OCI-LY7 (cell line): Measurements from ENCODE around the gene PLEKHG1. TPM values are rescaled to one million over a fixed set of nuclear protein-coding genes. Genes with fewer than 3 reads are reported as not detected.

Source experiments
- BruUV-seq: library from RNA; stranded (reverse); fragments of 400-500 nt; replicated peaks from 2 replicates; lab custom pipeline; 2021; lab: Mats Ljungman, UMichigan
- CTCF ChIA-PET: fragments of 300-600 bp; sonication (Branson Sonifier 250); formaldehyde crosslinking; loops from one replicate; lab custom pipeline; 2022; ENCODE audit warnings: antibody characterized with exemption; ENCODE audit not compliant: unreplicated experiment; lab: Charles Lee
- POLR2A ChIA-PET: fragments of 300-600 bp; sonication (Branson Sonifier 250); formaldehyde crosslinking; loops from one replicate; lab custom pipeline; 2022; ENCODE audit warnings: antibody characterized with exemption; lab: Charles Lee
- DNase-seq: peaks from one replicate; pipeline ENCODE4 v3.0.0-alpha.2; 2015; ENCODE audit warnings: low spot score
- H2AFZ ChIP-seq: fragments of 200-600 bp; sonication (generic), shearing (Covaris generic); 2 replicates; pipeline ENCODE4 v1.6.1; 2014; ENCODE audit warnings: mild to moderate bottlenecking, antibody characterized with exemption, low read length, moderate library complexity
- H3K27ac ChIP-seq: fragments of 200-600 bp; sonication (generic); 2 replicates; pipeline ENCODE4 v1.5.1; 2014; ENCODE audit warnings: mixed run types, low read depth, mild to moderate bottlenecking, moderate library complexity, low read length, inconsistent platforms; ENCODE audit not compliant: poor library complexity, severe bottlenecking
- H3K36me3 ChIP-seq: fragments of 200-600 bp; sonication (generic); 2 replicates; pipeline ENCODE4 v1.6.1; 2014; ENCODE audit warnings: mild to moderate bottlenecking, antibody characterized with exemption, low read length, moderate library complexity, mixed read lengths; ENCODE audit not compliant: insufficient read depth
- H3K4me1 ChIP-seq: fragments of 200-600 bp; sonication (generic); 2 replicates; pipeline ENCODE4 v1.5.1; 2014; ENCODE audit warnings: mild to moderate bottlenecking, low read length; ENCODE audit not compliant: insufficient read depth, poor library complexity, severe bottlenecking
- H3K4me2 ChIP-seq: fragments of 200-600 bp; sonication (generic); 2 replicates; pipeline ENCODE4 v1.6.1; 2014; ENCODE audit warnings: mild to moderate bottlenecking, low read length
- H3K4me3 ChIP-seq: fragments of 200-600 bp; sonication (generic); 2 replicates; pipeline ENCODE4 v1.5.1; 2014; ENCODE audit warnings: mild to moderate bottlenecking, low read depth, low read length; ENCODE audit not compliant: poor library complexity, severe bottlenecking
- H3K79me2 ChIP-seq: fragments of 200-600 bp; sonication (generic); 2 replicates; pipeline ENCODE4 v1.6.1; 2016; ENCODE audit warnings: low read depth, mild to moderate bottlenecking, low read length, moderate library complexity, mixed read lengths; ENCODE audit not compliant: insufficient read depth
- H3K9me2 ChIP-seq: fragments of 200-600 bp; sonication (generic); 2 replicates; pipeline ENCODE4 v1.6.1; 2016; ENCODE audit warnings: mild to moderate bottlenecking, low read length, mixed read lengths; ENCODE audit not compliant: insufficient read depth
- H3K9me3 ChIP-seq: fragments of 200-600 bp; sonication (generic); 2 replicates; pipeline ENCODE4 v1.6.1; 2014; ENCODE audit warnings: mild to moderate bottlenecking, mixed run types, low read length, mixed read lengths
- H4K20me1 ChIP-seq: fragments of 200-600 bp; sonication (generic); 2 replicates; pipeline ENCODE4 v1.6.1; 2014; ENCODE audit warnings: mild to moderate bottlenecking, antibody characterized with exemption, low read length, moderate library complexity, mixed read lengths; ENCODE audit not compliant: insufficient read depth
- CTCF ChIP-seq: fragments of 200-600 bp; sonication (generic); conservative IDR thresholded peaks from 2 replicates; pipeline ENCODE4 v1.5.1; 2014; ENCODE audit warnings: mild to moderate bottlenecking, antibody characterized with exemption, low read length, moderate library complexity, mixed read lengths
- EZH2phosphoT487 ChIP-seq: fragments of 200-600 bp; sonication (generic); IDR thresholded peaks from 2 replicates; pipeline ENCODE4 v1.6.1; 2018; ENCODE audit warnings: low read depth, borderline replicate concordance, mild to moderate bottlenecking, mixed run types, antibody characterized with exemption, low read length, moderate library complexity, mixed read lengths
- intact Hi-C: fragments of 100-400 bp; cut with micrococcal nuclease; formaldehyde crosslinking; loops from one replicate; pipeline ENCODE4 v1.10.0; 2022; ENCODE audit not compliant: unreplicated experiment
- total RNA-seq, 2 experiments: library from RNA; depleted of rRNA in 1 of 2; stranded (reverse); fragments of >200 nt in 1 of 2; shearing (Covaris generic) in 1 of 2; gene quantifications; 2 replicates each; pipeline ENCODE4 v1.2.3, GENCODE V29; 2014 to 2022

PLEKHG1 gene
- total RNA-seq, 2 experiments from 2014 or later: 17.9 to 19.6 TPM

GRCh38 chr6:150606168-150606591 lies 6.5 kb downstream of the PLEKHG1 start:
- H4K20me1 ChIP-seq: no peaks in the 10 kb centered on the region
- intact Hi-C loops: loop anchor here (10.0 kb wide), 1 partner anchor 259 kb away; the partner anchor contains the start of gene MTHFD1L
- no peaks in the 10 kb centered on the region for H3K9me2 ChIP-seq
- no peaks in the 10 kb centered on the region for H3K36me3 ChIP-seq
- TF ChIP-seq EZH2phosphoT487: no peak
- no peak for DNase-seq
- H3K79me2 ChIP-seq: no peaks in the 10 kb centered on the region
- no peak overlapping the region for H3K4me3 ChIP-seq
- CTCF ChIA-PET: no interaction called here
- H3K27ac ChIP-seq: no peak overlapping the region
- peaks cover 7% of the 10 kb centered on the region for H3K4me1 ChIP-seq
- POLR2A ChIA-PET: interaction anchor here (0.6 to 1.5 kb wide), 2 partner anchors 8 to 90 kb away, joined by 3 to 5 read pairs; no protein-coding TSS in a partner anchor
- no peaks in the 10 kb centered on the region for H3K9me3 ChIP-seq
- no peak overlapping the region for H3K4me2 ChIP-seq
- BruUV-seq: no TSS peak
- no peak overlapping the region for H2AFZ ChIP-seq

- Histone ChIP-seq H3K9me2 (no peaks in the 10 kb centered on the region), H3K9me3 (no peaks in the 10 kb centered on the region), H3K27ac (no peak overlapping the region), H3K79me2 (no peaks in the 10 kb centered on the region), H2AFZ (no peak overlapping the region), H3K4me2 (no peak overlapping the region), H3K4me1 (peaks cover under 1% of the 10 kb centered on the region), H3K4me3 (no peak overlapping the region), H3K36me3 (no peaks in the 10 kb centered on the region), H4K20me1 (no peaks in the 10 kb centered on the region)
- CTCF ChIA-PET: interaction anchor here (0.6 to 0.8 kb wide), 3 partner anchors 10 to 196 kb away, joined by 3 to 4 read pairs (median 3); no protein-coding TSS in a partner anchor
- DNase-seq: no peak
- no TSS peak for BruUV-seq
- intact Hi-C loops: loop anchor here (10.0 kb wide), 1 partner anchor 258 kb away; the partner anchor contains the start of gene MTHFD1L
- POLR2A ChIA-PET: interaction anchor here (1.1 to 1.5 kb wide), 3 partner anchors 8 to 28 kb away, joined by 3 to 5 read pairs (median 4); no protein-coding TSS in a partner anchor
- TF ChIP-seq CTCF: no peak
- no peak for TF ChIP-seq EZH2phosphoT487
Measured at GRCh38 chr6:150606647-150607328, 7.1 kb downstream of the PLEKHG1 start.

GRCh38 chr6:150607329-150607650 lies 7.6 kb downstream of the PLEKHG1 start:
- no peak for DNase-seq
- no peak overlapping the region for H3K27ac ChIP-seq
- no peaks in the 10 kb centered on the region for H3K9me3 ChIP-seq
- H3K4me1 ChIP-seq: no peaks in the 10 kb centered on the region
- TF ChIP-seq CTCF (no peak), EZH2phosphoT487 (no peak)
- no peaks in the 10 kb centered on the region for H3K9me2 ChIP-seq
- no TSS peak for BruUV-seq
- H3K4me3 ChIP-seq: no peak overlapping the region
- ChIA-PET POLR2A (interaction anchor here (1.1 to 1.5 kb wide), 3 partner anchors 9 to 27 kb away, joined by 3 to 5 read pairs (median 4); no protein-coding TSS in a partner anchor), CTCF (interaction anchor here (0.6 to 0.8 kb wide), 3 partner anchors 10 to 197 kb away, joined by 3 to 4 read pairs (median 3); no protein-coding TSS in a partner anchor)
- intact Hi-C loops: loop anchor here (10.0 kb wide), 1 partner anchor 258 kb away; the partner anchor contains the start of gene MTHFD1L
- H4K20me1 ChIP-seq: no peaks in the 10 kb centered on the region
- no peak overlapping the region for H3K4me2 ChIP-seq
- no peak overlapping the region for H2AFZ ChIP-seq
- no peaks in the 10 kb centered on the region for H3K36me3 ChIP-seq
- no peaks in the 10 kb centered on the region for H3K79me2 ChIP-seq
